ENCODE results near the gene FRMD4A.

DNA sequence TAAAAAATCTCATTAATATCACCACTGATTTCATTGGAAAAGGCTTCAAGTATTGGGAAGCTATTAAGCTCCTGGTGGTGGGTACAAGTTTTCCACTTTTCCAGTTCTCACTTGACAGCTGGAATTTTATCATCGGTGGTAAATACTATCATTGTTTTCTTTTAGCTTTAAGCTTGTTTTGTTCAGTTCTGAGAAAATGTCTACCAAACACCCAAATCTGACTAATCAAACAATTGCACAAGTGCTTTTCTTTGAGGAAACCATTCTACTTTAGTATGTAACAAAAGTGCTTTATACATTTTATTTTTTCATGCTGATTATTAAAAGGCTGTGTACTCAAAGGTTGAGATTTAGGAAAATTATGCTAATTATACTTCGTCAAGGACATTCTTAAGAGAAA is 736.1 kb downstream of the FRMD4A start:
- TF ChIP-seq POLR2AphosphoS5 (IDR thresholded peaks at IDR 0.05; ENCODE audit: low read length), result no peak
- no peak for TF ChIP-seq RB1 (IDR thresholded peaks at IDR 0.05; ENCODE audit: borderline replicate concordance)
- no peak for TF ChIP-seq ZSCAN29 (IDR thresholded peaks at IDR 0.05)
- TF ChIP-seq E2F8 (IDR thresholded peaks at IDR 0.05; ENCODE audit: low read depth, partially characterized antibody), result no peak
- no peak for TF ChIP-seq POLR2A (IDR thresholded peaks at IDR 0.05; ENCODE audit: low read depth, low read length)
- TF ChIP-seq NFYA (IDR thresholded peaks at IDR 0.05; ENCODE audit: borderline replicate concordance, low read depth, low read length), result no peak
- TF ChIP-seq CEBPB (IDR thresholded peaks at IDR 0.05; ENCODE audit: borderline replicate concordance in 1 of 2, low read depth in 2 of 2, low read length in 2 of 2), result no peak
- TF ChIP-seq, protein P1, sequence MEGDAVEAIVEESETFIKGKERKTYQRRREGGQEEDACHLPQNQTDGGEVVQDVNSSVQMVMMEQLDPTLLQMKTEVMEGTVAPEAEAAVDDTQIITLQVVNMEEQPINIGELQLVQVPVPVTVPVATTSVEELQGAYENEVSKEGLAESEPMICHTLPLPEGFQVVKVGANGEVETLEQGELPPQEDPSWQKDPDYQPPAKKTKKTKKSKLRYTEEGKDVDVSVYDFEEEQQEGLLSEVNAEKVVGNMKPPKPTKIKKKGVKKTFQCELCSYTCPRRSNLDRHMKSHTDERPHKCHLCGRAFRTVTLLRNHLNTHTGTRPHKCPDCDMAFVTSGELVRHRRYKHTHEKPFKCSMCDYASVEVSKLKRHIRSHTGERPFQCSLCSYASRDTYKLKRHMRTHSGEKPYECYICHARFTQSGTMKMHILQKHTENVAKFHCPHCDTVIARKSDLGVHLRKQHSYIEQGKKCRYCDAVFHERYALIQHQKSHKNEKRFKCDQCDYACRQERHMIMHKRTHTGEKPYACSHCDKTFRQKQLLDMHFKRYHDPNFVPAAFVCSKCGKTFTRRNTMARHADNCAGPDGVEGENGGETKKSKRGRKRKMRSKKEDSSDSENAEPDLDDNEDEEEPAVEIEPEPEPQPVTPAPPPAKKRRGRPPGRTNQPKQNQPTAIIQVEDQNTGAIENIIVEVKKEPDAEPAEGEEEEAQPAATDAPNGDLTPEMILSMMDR (IDR thresholded peaks at IDR 0.05 in 2 of 3, conservative IDR thresholded peaks at IDR 0.05 in 1 of 3; ENCODE audit: control insufficient read depth in 2 of 3, extremely low read depth in 1 of 3, insufficient read depth in 1 of 3, low read depth in 3 of 3, low read length in 3 of 3), result no peak
- no peak for TF ChIP-seq ELK1 (IDR thresholded peaks at IDR 0.05; ENCODE audit: low read depth, low read length)
- no peak for TF ChIP-seq CREM (IDR thresholded peaks at IDR 0.05; ENCODE audit: low read depth)

Data from GM12878 (cell line).